Adrenal gland (tissue), 12 donors: Measurements from ENCODE around the gene SERPIND1. TPM values are rescaled to one million over a fixed set of nuclear protein-coding genes. Genes with fewer than 3 reads are reported as not detected.

ENCODE experiments used
- DNase-seq, 7 donors: peaks; one replicate each; pipeline ENCODE4 v3.0.0-alpha.2; 2019 to 2020
- H3K27ac ChIP-seq, 5 donors: fragments of 200-600 bp; sonication (generic) in 4 of 5; 1 replicate in 3 of 5; 2 replicates in 2 of 5; pipeline versions ENCODE4 v1.5.1 to v1.8.0; 2016 to 2020; ENCODE audit warnings: mild to moderate bottlenecking in 1 of 5
- H3K27me3 ChIP-seq: fragments of 200-600 bp; 2 replicates; pipeline ENCODE4 v1.8.0; 2021
- H3K36me3 ChIP-seq, 2 donors: fragments of 200-600 bp; replicated peaks in 1 of 2; 1 replicate in 1 of 2; 2 replicates in 1 of 2; pipeline versions ENCODE4 v1.5.1 to v1.8.0; 2018 to 2022
- H3K4me1 ChIP-seq, 2 donors: fragments of 200-600 bp; replicated peaks in 1 of 2; 1 replicate in 1 of 2; 2 replicates in 1 of 2; pipeline versions ENCODE4 v1.5.1 to v1.8.0; 2018 to 2021
- H3K4me3 ChIP-seq, 4 donors: fragments of 200-600 bp; sonication (generic) in 3 of 4; one replicate each; pipeline ENCODE4 v1.5.1; 2016 to 2018
- H3K9me3 ChIP-seq, 3 donors: fragments of 200-600 bp; sonication (generic) in 1 of 3; replicated peaks in 1 of 3; 1 replicate in 2 of 3; 2 replicates in 1 of 3; pipeline versions ENCODE4 v1.5.1 to v1.8.0; 2016 to 2021
- POLR2A ChIP-seq, 2 donors: fragments of 450-650 bp; IDR thresholded peaks; one replicate each; pipeline ENCODE4 v1.6.1; 2017; ENCODE audit warnings: antibody characterized with exemption in 2 of 2, mild to moderate bottlenecking in 2 of 2, moderate library complexity in 1 of 2
- WGBS, 4 donors: extraction: QIAGEN DNeasy Blood & Tissue Kit in 2 of 4; methylation state at CpG; one replicate each; pipeline versions ENCODE4 v1.1.5 to v1.1.7; 2013 to 2017; 5-methylcytosine and 5-hydroxymethylcytosine counted together
- intact Hi-C, 2 donors: fragments of 100-400 bp; cut with DNase I; formaldehyde crosslinking; loops; one replicate each; pipeline versions ENCODE4 v1.14.1 to v1.15.0; 2022 to 2023
- polyA plus RNA-seq, 3 donors: library from polyadenylated mRNA; stranded (reverse); fragments of 200-250 nt in 2 of 3; fragments of 350-450 nt in 1 of 3; fragmentation: Illumina TruSeq in 1 of 3; extraction: RNeasy Lipid Tissue Mini Kit (QIAGEN cat#74804) in 1 of 3; gene quantifications; one replicate each; pipeline ENCODE4 v1.2.3, GENCODE V29; 2013 to 2014
- total RNA-seq, 9 donors: library from RNA; depleted of rRNA in 4 of 9; stranded (reverse); fragments of >200 nt in 4 of 9; fragments of 120-200 nt in 1 of 9; fragmentation: NEBNext Ultra II Directional in 1 of 9; extraction: Animal tissue kit (Norgen Biotek cat#: 25700) in 1 of 9; gene quantifications; one replicate each; pipeline versions ENCODE4 v1.1.0 to v1.2.4, GENCODE V29; 2013 to 2023
- TF ChIP-seq, protein P1 (sequence below), 6 experiments: fragments of 450-650 bp in 4 of 6; fragments of 200-600 bp in 2 of 6; sonication (generic) in 1 of 6; IDR thresholded peaks; 1 replicate in 5 of 6; 2 replicates in 1 of 6; pipeline versions ENCODE4 v1.5.1 to v1.8.0; 2016 to 2021; ENCODE audit warnings: antibody characterized with exemption in 6 of 6, mild to moderate bottlenecking in 2 of 6, moderate library complexity in 1 of 6
- donor health status: healthy with polysubstance abuse.
- donor health status: Bipolar disorder and iron deficiency.
- donor health status: DM: yes; HTN: yes; CAD: no.
- donor health status: DM: no; HTN: no; CAD: no.
- donor health status: DM: no; HTN: no; CAD: no.
- donor health status: DM: yes; HTN: yes; CAD: no.

The SERPIND1 gene
- total and polyA plus RNA-seq, 12 donors = 0.10 to 1.0 (median 0.17) TPM; not detected in 2

GRCh38 chr22:20804650-20805049, 30.7 kb downstream of the SERPIND1 start:
- no peak for DNase-seq
- peaks cover 0 to 87% of the 10 kb centered on the region in 2 donors for H3K36me3 ChIP-seq
- no peak overlapping the region for H3K4me3 ChIP-seq
- H3K9me3 ChIP-seq = no peaks in the 10 kb centered on the region
- intact Hi-C loops = loop anchor here in 1 of 2 donors (10.0 kb wide), 1 partner anchor 60 kb away; no protein-coding TSS in a partner anchor
- TF ChIP-seq, protein P1, sequence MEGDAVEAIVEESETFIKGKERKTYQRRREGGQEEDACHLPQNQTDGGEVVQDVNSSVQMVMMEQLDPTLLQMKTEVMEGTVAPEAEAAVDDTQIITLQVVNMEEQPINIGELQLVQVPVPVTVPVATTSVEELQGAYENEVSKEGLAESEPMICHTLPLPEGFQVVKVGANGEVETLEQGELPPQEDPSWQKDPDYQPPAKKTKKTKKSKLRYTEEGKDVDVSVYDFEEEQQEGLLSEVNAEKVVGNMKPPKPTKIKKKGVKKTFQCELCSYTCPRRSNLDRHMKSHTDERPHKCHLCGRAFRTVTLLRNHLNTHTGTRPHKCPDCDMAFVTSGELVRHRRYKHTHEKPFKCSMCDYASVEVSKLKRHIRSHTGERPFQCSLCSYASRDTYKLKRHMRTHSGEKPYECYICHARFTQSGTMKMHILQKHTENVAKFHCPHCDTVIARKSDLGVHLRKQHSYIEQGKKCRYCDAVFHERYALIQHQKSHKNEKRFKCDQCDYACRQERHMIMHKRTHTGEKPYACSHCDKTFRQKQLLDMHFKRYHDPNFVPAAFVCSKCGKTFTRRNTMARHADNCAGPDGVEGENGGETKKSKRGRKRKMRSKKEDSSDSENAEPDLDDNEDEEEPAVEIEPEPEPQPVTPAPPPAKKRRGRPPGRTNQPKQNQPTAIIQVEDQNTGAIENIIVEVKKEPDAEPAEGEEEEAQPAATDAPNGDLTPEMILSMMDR (IDR thresholded peaks at IDR 0.05) = no peak
- TF ChIP-seq POLR2A (IDR thresholded peaks at IDR 0.05) = no peak
- no peaks in the 10 kb centered on the region for H3K4me1 ChIP-seq
- no peak overlapping the region for H3K27ac ChIP-seq
- 92 to 95% (median 93%) methylated on average over 5 to 6 of the region's 6 CpGs for WGBS, 4 donors
- H3K27me3 ChIP-seq = no peaks in the 10 kb centered on the region

GRCh38 chr22:20805972-20806471, 32.1 kb downstream of the SERPIND1 start:
- intact Hi-C loops = loop anchor here in 1 of 2 donors (10.0 kb wide), 1 partner anchor 59 kb away; no protein-coding TSS in a partner anchor
- WGBS, 4 donors = 73 to 83% (median 77%) methylated on average over 3 of the region's 3 CpGs

DNA sequence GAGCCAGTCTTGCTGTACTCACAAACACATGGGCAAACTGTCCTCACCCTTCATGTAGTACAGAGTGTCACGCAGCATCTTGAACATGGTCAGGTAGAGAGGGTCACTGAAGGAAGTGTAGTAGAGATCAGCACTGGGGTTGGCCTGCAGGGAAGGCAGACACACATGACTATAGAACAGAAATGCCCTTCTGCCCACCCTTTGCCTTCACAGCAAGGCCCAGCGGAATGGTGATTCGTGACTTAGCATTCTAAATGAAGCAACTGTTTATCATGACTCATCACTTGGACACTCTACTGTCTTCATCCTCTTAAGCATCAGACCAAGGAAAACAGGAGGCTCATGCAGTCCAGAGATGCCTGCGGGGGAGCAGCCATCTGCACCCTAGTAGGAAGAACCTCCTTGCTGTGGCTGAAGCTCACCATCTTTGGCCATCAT, 33.4 kb downstream of the SERPIND1 start:
- H3K27me3 ChIP-seq = no peaks in the 10 kb centered on the region
- no peak overlapping the region for H3K27ac ChIP-seq
- no peak overlapping the region for H3K4me3 ChIP-seq
- TF ChIP-seq, protein P1 (IDR thresholded peaks at IDR 0.05) = no peak
- no peak for TF ChIP-seq POLR2A (IDR thresholded peaks at IDR 0.05)
- peaks cover 0 to 82% of the 10 kb centered on the region in 2 donors for H3K36me3 ChIP-seq
- H3K9me3 ChIP-seq = no peaks in the 10 kb centered on the region
- H3K4me1 ChIP-seq = no peaks in the 10 kb centered on the region
- WGBS, 4 donors = 71 to 85% (median 74%) methylated on average over 4 of the region's 4 CpGs
- peak in 2 of 7 donors; percentile 19 to 44 for DNase-seq
- intact Hi-C loops = loop anchor here in 1 of 2 donors (10.0 kb wide), 1 partner anchor 57 kb away; no protein-coding TSS in a partner anchor

More at GRCh38 chr22:20805972-20806471, 32.1 kb downstream of the SERPIND1 start:
- TF ChIP-seq, protein P1 (IDR thresholded peaks at IDR 0.05) = no peak
- TF ChIP-seq POLR2A (IDR thresholded peaks at IDR 0.05) = no peak
- no peak overlapping the region for H3K4me3 ChIP-seq
- H3K36me3 ChIP-seq = peaks cover 0 to 87% of the 10 kb centered on the region in 2 donors
- no peaks in the 10 kb centered on the region for H3K4me1 ChIP-seq
- DNase-seq = peak in 1 of 7 donors; percentile 13
- no peaks in the 10 kb centered on the region for H3K27me3 ChIP-seq
- H3K9me3 ChIP-seq = no peaks in the 10 kb centered on the region
- H3K27ac ChIP-seq = no peak overlapping the region

- 72 to 87% (median 78%) methylated on average over 4 of the region's 4 CpGs for WGBS, 4 donors
- peak in 1 of 7 donors; percentile 20 for DNase-seq
- Histone ChIP-seq H3K4me1 (no peaks in the 10 kb centered on the region), H3K4me3 (no peak overlapping the region), H3K27ac (no peak overlapping the region), H3K9me3 (no peaks in the 10 kb centered on the region), H3K27me3 (no peaks in the 10 kb centered on the region), H3K36me3 (peaks cover 0 to 81% of the 10 kb centered on the region in 2 donors)
- TF ChIP-seq, protein P1 (IDR thresholded peaks at IDR 0.05) = no peak
- intact Hi-C loops = loop anchor here in 1 of 2 donors (10.0 kb wide), 1 partner anchor 56 kb away; no protein-coding TSS in a partner anchor
These were observed 34.9 kb downstream of the SERPIND1 start for GRCh38 chr22:20808844-20809243.
